Left forelimb (tissue), 1 donor: ENCODE measurements around the gene ANKS1B.

Source experiments
- DNase-seq: peaks from one replicate; pipeline ENCODE4 v3.0.0-alpha.2; 2018; ENCODE audit warnings: low spot score

The ANKS1B gene

DNA sequence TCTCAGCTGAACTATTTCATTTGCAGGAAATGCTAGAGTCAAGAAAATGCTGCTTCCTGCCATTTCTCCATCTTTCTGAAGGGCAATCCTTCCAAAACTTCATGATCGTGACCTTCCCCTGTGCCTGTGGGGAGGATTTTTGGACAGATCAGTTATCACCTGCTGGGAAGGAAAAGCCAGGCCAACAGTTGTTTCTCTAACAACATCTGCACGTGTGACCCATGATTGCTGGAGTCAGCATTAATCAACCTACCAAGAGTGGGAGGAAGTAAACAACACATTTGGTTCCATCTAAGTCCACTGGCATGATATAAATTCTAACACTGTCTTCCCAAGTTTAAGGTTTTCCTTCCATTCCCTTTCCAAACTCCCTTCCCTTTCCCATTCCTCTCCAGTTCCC is 1167.0 kb downstream of the ANKS1B start:
- DNase-seq = no peak

DNA sequence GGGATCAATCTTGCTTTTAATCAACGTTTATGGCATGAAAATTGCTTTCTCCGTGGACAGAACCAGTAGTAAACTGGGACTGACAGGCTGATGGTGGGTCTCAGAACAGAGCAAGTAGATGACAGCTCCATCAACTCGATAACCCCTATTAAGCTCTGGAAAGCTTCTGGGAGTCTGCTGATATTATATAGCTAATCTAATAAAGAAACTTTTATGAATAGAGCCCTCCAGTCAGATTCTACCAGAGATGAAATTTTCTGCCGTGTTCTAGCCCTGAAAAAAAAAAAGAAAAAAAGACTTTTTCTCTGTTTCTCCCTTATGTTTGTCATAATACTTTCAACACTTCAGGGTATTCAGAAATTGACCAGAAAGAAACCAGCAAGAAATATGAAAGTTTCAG is 1168.0 kb downstream of the ANKS1B start:
- DNase-seq = no peak

DNA sequence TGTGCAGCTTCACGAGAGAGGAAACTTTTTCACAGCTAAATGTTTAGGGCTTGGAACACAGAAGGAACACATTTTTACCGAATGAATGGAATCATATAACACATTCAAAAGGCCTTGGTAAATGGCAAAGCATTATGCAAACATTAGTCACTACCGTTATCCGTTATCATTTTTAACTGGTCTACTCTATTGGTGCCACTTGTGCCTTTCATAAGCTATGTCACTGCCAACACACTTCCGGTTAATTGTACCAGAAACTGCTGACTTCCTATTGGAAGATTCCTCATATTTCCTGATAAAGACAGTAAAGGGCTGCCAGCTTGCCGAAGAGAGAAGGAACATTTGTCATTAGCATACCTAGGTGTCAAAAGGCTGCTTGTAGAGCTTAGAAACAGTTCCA is 1170.5 kb downstream of the ANKS1B start:
- no peak for DNase-seq

DNA sequence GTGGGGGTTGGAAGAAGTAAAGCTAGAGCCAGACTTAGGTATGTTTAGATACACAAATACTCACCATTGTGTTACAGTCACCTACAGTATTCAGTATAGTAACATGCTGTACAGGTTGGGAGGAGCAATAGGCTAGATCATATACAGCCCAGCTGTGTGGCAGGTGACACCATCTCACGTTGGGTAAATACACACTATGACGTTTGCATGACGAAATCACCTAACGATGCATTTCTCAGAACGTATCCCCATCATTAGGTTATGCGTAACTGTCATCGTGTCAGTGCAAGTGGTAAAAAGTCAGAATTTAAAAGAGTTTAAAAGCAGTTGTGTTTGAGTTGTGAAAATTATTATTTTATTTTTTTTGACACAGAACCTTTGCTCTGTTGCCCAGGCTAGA is 1172.5 kb downstream of the ANKS1B start:
- DNase-seq = no peak

DNA sequence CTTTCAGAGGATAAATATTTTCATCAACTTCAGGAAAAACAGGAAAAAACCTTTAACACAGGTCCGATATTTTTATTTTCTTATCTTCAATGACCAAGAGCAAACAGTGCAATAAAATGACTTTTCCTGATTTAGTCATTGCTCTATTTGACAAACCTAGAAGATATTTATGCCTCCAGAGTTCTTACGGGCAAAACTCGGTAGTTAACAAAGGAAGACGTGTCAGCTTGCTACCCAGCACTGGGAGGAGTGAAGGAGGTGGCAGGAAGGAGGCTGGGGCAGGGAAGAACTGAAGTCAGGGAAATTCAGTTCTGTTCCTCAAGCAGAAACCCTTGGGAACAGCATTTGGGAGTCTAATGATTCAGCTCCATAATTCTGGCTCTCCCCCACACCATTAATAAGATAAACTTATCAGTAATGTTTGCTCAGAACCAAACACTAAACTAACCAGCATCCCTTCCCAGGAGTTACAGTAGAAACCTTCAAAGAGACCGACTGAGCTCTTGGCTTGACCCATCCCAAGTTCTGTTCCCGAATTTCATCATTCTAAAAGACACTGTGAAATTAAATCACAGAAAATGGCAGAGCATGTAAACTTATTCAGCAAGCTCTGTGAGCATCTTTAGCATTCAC is 1176.4 kb downstream of the ANKS1B start:
- no peak for DNase-seq

DNA sequence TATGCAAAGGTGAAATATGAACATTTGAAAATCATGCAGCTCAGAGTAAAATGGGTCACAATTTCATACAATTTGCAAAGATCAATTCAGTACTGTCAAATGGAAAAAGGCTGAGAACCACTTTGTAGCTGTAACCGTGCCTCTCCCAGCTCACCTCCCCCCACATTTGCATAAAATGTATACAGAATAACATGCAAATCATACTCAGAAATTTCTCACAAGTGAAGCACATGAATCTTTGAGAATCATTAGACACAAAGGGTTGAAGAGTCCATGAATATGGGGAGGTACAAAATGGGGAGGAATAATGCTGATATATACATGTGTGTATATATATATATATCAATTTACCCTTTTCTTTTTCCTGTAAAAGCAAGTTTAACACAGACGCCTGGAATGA is 1177.5 kb downstream of the ANKS1B start:
- DNase-seq = no peak

DNA sequence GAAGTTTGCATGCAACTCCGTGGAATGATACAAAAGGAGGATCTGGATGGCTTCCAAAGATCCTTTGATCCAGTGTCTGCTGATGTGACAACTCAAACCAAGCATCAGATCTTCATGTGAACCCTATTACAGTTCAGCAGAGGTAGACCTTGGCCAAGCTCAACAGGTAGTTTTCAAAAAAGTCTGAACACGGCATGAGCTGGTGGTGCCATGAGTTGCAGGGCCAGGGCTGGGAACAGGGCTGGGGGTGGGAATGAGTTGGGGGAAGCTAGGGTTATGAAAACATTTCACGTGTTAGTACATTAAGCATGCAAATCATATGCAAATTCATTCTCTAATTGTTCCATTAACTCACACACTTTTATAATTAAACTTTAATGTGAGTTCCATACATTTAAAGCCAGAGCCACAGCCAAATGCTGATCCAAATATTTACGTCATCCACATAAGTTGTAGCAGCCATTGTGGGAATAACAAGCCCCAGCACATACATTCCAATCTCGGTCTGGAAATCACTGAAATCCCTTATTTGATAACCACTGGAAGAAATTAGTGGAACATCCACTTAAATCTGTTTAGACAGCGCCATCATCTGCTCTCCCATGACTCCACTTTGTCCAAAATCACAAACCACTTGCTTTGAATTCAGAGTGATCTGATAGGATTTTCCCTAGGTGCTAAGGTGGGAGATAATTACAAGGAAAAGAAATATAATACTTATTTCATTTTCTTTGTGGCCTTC is 1181.1 kb downstream of the ANKS1B start:
- no peak for DNase-seq

DNA sequence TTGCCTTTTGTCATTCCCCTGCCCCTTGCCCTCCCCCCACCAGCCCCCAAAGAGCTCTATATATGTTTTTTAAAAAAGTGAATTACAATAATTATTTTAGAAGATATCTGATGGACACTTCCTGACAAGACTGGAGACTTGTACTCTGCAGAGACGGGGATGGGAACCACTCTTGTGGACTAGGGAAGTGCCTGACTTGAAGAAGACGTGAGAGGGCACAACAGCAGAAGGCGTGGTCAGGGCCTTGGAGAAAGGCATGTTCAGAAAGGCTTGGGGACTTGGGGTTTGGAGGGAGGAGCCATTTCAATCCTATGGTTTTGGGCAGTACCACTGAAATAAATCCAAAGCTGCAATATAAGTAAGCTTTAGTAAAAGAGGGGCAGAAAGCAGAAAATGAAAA is 1184.9 kb downstream of the ANKS1B start:
- DNase-seq = no peak

DNA sequence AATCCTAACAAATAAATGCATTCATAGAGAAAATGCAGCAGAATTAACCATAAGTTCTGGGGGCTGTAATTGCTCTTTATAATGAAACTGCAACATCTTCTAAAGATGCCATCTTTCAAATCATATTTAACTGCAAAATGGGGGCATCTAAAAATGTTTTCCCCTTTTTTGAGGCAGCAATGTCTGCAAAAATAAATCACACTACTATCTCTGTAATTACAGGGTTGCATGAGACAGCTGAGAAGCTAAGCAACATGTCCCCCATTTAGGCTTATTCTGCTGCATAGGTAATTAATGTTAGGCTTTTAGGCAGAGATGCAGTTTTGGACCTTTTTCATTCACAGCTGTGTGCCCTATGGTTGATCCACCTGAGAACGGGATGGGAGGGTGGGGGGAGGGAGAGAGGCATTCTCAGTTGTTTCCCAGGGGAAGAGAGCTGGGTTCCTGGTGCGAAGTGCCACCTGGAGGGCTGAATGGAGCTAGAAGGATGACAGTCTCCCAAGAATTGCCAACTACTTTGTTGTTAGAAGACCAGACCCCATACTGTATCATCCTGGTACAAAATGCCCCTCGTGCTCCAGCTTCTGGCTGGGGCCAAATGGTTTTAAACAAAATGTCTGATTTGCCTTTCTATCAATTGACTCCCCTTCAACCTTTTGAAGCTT is 1185.5 kb downstream of the ANKS1B start:
- DNase-seq = no peak

DNA sequence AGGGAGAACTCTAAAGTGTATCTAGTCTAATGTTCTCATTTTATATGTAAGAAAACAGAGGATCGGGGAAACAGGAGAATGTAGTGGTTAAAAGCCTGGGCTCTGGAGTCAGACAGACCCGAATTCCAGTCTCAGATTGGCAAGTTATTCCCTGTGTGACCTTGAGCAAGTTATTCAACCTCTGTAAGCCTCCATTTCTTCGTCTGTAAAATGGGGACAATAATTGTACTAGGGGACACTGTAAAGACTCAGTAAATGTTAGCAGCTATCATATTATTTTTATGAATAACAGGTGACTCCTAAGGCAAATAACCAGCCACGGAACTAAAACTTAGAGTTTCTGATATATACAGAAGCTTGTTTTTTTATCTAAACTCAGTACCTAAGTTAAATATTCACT is 1187.5 kb downstream of the ANKS1B start:
- no peak for DNase-seq

DNA sequence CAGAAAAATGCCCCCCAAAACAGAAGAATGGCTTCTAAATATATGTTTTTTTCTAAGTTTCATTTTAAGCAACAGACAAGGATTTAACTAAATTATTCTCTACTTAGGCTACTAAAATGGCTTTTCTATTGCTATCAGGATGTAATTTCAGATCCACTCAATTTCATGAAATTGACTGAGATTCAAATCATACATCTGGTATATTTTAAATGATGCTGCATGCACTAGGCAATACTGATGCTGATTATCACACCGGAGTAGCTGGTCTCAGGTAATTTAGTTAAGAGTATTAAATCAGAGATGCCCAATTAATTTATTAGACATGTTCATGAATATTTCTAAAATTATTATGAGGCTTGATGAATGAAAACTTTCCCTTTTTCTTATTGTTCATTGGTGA is 1188.0 kb downstream of the ANKS1B start:
- DNase-seq = no peak

DNA sequence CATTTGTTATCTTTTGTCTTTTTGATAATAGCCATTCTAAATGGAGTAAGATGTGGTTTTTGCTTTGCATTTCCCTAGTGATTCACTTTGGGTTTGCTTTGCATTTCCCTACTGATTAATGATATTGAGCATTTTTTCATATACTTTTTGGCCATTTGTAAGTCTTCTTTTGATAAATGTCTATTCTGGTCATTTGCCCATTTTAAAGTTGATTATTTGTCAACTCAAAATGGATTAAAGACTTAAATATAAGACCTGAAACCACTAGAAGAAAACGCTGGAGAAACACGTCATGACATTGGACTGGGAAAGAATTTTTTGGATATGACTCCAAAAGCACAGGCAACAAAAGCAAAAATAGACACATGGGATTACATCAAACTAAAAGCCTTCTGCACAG is 1191.6 kb downstream of the ANKS1B start:
- DNase-seq = no peak

DNA sequence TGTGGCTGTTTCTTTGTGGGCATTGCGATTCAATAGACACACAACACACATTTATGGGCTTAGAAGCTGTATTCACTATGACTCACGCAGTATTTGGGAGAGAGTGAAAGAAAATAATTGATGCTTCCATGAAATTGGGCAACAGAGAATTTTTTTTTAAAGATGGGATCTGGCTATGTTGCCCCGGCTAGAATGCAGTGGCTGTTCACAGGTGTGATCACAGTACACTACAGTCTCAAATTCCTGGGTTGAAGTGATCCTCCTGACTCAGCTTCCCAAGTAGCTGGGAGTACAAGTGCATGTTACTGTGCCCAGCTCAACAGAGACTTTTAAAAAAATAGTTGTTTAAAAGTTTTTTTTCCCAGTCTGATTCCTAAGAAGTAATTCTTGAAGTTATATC is 1193.3 kb downstream of the ANKS1B start:
- no peak for DNase-seq

DNA sequence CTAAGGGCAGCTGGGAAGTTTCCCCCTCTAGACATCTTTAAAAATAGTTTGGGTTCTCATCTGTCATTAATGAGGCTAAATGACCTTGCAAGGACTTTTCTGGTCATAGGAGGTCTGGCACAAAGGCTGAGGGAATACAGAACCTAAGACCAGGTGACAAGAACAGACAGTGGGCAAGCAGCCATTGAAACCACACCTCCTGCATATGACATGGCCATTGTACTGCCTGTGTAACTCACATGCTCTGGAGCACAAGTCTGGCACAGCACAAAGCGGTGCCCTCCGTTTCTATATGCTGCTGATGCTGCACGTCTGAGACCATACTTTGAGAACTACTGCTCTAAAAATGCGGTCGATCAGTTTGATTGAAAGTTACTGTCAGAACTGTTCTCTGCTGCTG is 1196.3 kb downstream of the ANKS1B start:
- no peak for DNase-seq

DNA sequence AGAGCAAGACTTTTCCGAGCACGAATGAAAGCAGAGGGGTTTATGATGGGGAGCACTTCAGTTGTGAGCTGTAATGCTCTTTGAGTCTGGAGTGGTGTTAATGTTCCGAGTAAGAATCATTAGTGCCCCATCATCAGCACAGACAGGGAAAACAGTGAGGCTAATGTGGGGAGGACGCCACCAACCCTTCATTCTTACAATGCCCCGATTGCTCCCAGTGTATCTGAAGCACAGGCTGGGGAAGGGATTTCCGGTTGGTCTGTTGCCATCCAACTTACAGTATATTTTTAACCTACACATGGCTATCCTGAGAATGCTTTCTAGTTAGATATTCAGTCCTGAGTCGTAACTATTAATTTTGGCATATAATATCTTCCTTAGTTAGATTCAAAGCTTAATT is 1198.1 kb downstream of the ANKS1B start:
- no peak for DNase-seq

DNA sequence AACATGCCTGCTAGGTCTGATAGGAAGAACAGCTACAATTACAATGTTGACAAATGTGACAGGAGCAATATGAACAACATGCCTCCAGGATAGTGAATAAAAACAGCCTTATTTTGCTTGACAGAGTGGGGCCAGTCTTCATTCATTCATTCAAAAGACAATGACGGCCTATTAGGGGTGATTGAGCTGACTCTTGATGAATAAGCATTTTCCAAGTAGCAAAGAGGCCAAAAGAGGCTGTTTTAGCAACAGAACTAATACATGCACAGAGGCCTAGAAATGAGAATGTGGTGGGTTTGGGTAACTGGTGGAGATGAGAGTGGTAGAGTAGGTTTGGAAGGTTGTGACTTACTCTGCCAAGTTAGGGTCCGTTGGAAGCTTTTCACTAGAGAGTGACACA is 1201.3 kb downstream of the ANKS1B start:
- DNase-seq = no peak

DNA sequence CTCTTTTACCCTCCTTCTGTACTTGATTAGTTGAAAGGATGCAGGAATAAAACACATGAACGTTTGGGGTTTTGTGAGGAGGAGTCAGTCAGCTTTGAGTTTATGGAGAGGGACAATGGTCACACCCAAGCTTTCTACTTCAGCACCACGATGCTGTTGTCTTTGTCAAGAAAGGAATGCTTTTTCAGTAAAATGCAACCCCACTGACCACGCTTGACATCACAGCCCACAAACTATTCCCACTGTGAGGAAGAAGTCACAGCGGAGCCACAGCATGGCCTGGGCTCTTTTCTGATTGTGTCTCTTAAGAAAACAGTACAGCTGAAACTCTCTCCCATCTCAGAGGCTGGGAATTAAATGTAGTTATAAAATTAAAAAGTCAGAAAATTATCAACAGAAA is 1204.5 kb downstream of the ANKS1B start:
- DNase-seq = no peak

DNA sequence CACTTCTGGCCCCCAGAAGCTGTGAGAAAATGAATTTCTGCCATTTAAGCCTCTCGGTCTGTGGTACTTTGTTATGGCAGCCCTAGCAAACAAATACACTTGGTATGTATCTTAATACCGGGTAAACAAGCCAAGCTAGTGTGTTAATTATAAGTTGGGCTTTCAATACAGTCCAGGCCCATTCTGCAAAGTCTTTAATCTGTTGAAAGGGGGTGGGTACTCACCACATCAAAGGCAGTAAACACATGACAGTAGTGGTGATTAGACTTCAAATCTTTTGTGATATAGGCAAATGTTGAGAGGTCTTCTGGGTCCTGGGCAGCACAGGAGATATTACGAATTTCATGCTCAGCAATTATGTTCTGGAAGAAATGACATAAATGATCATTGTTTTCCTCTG is 1211.9 kb downstream of the ANKS1B start:
- no peak for DNase-seq

DNA sequence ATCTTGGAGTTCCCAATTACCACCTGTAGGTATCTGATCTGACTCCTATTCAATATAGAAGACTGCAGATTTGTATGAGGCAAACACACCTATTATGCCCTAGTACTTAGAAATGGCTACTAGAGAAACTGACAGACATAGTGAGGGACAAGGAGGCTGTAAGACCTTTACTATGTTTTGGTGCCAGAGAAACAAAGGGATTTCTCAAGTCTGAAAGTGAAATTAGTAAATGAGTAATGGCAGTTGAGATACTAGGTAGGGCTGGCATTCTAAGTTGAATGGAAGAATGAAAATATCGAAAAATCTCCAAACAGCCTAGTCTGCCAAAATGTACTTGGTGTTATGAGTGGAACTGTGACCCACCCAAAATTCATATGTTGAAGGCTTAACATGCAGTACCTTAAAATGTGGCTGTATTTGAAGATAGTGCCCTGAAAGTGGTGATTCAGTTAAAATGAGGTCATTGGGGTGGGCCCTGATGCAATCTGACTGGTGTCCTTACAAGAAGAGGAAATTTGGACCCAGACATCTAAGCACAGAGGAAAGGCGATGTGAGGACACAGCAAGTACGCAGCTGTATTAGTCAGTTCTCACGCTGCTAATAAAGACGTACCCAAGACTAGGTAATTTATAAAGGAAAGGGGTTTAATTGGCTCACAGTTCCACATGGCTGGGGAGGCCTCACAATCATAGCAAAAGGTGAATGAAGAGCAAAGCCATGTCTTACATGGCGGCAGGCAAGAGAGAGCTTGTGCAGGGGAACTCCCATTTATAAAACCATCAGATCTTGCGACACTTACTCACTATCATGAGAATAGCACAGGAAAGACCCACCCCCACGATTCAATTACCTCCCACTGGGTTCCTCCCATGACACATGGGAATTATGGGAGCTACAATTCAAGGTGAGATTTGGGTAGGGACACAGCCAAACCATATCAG is 1212.7 kb downstream of the ANKS1B start:
- no peak for DNase-seq

DNA sequence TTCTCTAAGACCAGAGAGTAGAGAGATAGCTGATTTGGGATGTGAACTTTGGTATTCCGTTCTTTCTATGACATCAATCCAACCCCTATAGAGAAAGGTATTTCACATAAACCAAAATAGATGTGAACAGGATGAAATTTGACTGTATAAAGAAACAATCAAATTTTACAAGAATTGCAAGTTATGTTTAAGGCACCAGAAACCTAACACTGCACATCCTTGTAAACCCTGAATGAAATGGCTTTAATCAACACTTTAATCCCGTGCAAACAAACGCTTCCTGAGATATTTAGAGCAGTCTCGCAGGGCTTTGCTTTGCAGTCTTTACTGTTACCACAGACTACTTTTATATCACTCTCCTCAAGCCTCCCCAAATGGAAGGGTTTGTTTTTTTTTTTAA is 1214.5 kb downstream of the ANKS1B start:
- DNase-seq = no peak

DNA sequence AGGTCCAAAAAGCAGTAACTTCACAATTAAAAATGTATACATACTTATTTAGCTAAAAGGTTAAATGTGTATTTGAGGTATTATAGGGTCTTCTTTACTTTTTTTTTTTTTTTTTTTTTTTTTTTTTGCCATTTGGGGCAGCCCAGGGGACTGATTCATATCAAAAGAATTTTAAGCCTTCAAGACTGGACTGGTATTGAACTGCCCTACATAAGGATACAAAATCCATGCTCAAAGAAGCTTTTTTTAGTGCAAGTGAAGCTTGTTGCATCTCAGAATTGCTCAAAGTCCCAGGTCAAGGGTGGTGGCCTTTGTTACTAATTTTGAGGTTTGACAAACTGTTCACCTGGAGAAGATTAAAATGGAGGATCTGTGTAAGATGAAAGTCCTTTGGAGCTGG is 1215.7 kb downstream of the ANKS1B start:
- no peak for DNase-seq

DNA sequence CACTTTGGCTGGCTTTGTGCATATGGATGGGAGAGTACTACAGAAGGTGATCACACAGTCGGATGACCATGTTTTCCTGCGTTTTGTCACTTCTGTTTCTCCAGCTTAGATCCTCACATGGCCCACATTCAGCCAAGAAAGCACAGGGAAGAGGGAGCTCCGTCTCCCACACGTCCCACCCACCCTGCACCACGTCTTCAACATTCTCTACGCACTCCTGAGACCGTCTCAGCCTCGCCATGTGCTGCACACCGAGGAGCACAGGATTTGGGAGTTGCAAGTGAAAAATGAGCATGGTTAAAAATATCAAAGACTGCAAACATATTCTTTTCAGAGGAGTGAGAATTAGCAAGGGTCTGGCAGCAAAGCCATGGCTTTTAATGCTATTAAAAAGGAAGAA is 1217.5 kb downstream of the ANKS1B start:
- DNase-seq = no peak
